SU-DHL-6 (cell line): ENCODE measurements around the gene MYO7A.
A peak's percentile ranks its signal among the peaks of the same experiment; 100 is the strongest.

Experiments
- H2AFZ ChIP-seq: fragments of 200-600 bp; sonication (generic); 2 replicates; pipeline ENCODE4 v1.6.1; 2014; ENCODE audit warnings: low read depth, mild to moderate bottlenecking, moderate library complexity, mixed read lengths, antibody characterized with exemption, low read length; ENCODE audit not compliant: severe bottlenecking
- H3F3A ChIP-seq: fragments of 200-600 bp; shearing (Covaris generic); 2 replicates; pipeline ENCODE4 v1.6.0; 2016; ENCODE audit warnings: antibody characterized with exemption, mild to moderate bottlenecking; ENCODE audit not compliant: insufficient read depth
- H3K27ac ChIP-seq: fragments of 200-600 bp; sonication (generic); 2 replicates; pipeline ENCODE4 v1.5.1; 2016; ENCODE audit warnings: low read depth, mild to moderate bottlenecking, low read length, moderate library complexity, mixed read lengths
- H3K27me3 ChIP-seq: fragments of 200-600 bp; sonication (generic), shearing (Covaris generic); 2 replicates; pipeline ENCODE4 v1.6.0; 2014; ENCODE audit warnings: mild to moderate bottlenecking, low read length
- H3K36me3 ChIP-seq: fragments of 200-600 bp; sonication (generic); 2 replicates; pipeline ENCODE4 v1.6.1; 2014; ENCODE audit warnings: mild to moderate bottlenecking, low read length, mixed read lengths
- H3K4me2 ChIP-seq: fragments of 300-600, 200-600 bp; shearing (Covaris generic), sonication (generic); 2 replicates; pipeline ENCODE4 v1.6.0; 2014; ENCODE audit warnings: low read length, low read depth, mild to moderate bottlenecking; ENCODE audit not compliant: poor library complexity, severe bottlenecking
- H3K4me3 ChIP-seq: fragments of 200-600 bp; sonication (generic); 2 replicates; pipeline ENCODE4 v1.5.1; 2014; ENCODE audit warnings: antibody characterized with exemption, low read length, mild to moderate bottlenecking, mixed read lengths; ENCODE audit not compliant: insufficient read depth, poor library complexity, severe bottlenecking
- H3K79me2 ChIP-seq: fragments of 200-600 bp; sonication (generic); 2 replicates; pipeline ENCODE4 v1.6.1; 2014; ENCODE audit warnings: mild to moderate bottlenecking, low read length, moderate library complexity; ENCODE audit not compliant: insufficient read depth
- H3K9ac ChIP-seq: fragments of 200-600 bp; sonication (generic); 2 replicates; pipeline ENCODE4 v1.7.0; 2014; ENCODE audit warnings: mild to moderate bottlenecking, low read length
- H3K9me2 ChIP-seq: fragments of 200-600 bp; sonication (generic); replicated peaks from 2 replicates; pipeline ENCODE4 v1.6.1; 2014; ENCODE audit warnings: low read length; ENCODE audit not compliant: insufficient read depth
- H3K9me3 ChIP-seq: fragments of 200-600 bp; sonication (generic); 2 replicates; pipeline ENCODE4 v1.6.1; 2014; ENCODE audit warnings: low read length, mixed read lengths; ENCODE audit not compliant: insufficient read depth
- H4K20me1 ChIP-seq: fragments of 200-600 bp; sonication (generic); 2 replicates; pipeline ENCODE4 v1.6.1; 2014; ENCODE audit warnings: low read depth, mild to moderate bottlenecking, antibody characterized with exemption, low read length, moderate library complexity, mixed read lengths
- EZH2phosphoT487 ChIP-seq: fragments of 200-600 bp; sonication (generic), shearing (Covaris generic); conservative IDR thresholded peaks from 2 replicates; pipeline ENCODE4 v1.6.1; 2018; ENCODE audit warnings: mild to moderate bottlenecking, antibody characterized with exemption, low read length, moderate library complexity, mixed read lengths
- TF ChIP-seq, protein P1 (sequence below): fragments of 200-600 bp; sonication (generic); IDR thresholded peaks from one replicate; pipeline ENCODE4 v1.5.1; 2017; ENCODE audit warnings: antibody characterized with exemption, mild to moderate bottlenecking, low read length, moderate library complexity; ENCODE audit not compliant: insufficient read depth, poor library complexity, severe bottlenecking

The MYO7A gene

DNA sequence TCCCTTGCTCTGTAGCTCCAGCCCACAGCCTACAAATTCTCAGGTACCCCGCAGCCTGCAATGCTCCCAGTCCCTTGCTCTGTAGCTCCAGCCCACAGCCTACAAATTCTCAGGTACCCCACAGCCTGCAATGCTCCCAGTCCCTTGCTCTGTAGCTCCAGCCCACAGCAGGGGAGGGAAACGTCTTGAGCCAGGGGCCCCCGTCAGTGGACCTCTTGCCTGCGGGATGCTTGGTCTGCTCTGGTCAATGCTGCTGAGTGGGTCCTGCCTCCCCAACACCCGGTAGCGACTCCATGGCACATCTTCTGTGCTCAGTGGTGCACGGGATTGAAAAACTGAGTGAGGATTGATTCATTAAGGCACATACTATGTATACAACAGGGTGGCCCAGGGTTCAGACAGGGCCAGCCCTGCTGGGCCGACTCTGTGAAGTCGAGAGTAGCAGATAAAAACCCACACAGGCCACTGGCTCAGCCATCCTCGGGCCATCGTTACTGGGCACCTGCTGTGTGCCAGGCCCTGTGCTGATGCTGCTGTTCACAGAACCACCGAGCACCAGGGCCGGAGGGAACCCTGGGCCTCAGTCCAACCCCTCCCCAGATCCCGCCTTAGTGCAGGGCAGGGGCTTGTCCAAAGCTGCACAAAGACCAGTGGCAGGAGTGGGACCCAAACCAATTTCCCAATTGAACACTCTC, 69.7 kb downstream of the MYO7A start:
- H3F3A ChIP-seq: no peaks in the 10 kb centered on the region
- TF ChIP-seq, protein P1, sequence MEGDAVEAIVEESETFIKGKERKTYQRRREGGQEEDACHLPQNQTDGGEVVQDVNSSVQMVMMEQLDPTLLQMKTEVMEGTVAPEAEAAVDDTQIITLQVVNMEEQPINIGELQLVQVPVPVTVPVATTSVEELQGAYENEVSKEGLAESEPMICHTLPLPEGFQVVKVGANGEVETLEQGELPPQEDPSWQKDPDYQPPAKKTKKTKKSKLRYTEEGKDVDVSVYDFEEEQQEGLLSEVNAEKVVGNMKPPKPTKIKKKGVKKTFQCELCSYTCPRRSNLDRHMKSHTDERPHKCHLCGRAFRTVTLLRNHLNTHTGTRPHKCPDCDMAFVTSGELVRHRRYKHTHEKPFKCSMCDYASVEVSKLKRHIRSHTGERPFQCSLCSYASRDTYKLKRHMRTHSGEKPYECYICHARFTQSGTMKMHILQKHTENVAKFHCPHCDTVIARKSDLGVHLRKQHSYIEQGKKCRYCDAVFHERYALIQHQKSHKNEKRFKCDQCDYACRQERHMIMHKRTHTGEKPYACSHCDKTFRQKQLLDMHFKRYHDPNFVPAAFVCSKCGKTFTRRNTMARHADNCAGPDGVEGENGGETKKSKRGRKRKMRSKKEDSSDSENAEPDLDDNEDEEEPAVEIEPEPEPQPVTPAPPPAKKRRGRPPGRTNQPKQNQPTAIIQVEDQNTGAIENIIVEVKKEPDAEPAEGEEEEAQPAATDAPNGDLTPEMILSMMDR: no peak
- TF ChIP-seq EZH2phosphoT487: no peak
- no peaks in the 10 kb centered on the region for H3K27me3 ChIP-seq
- H3K36me3 ChIP-seq: no peaks in the 10 kb centered on the region
- no peak overlapping the region for H2AFZ ChIP-seq
- no peaks in the 10 kb centered on the region for H4K20me1 ChIP-seq
- no peak overlapping the region for H3K9ac ChIP-seq
- no peak overlapping the region for H3K4me3 ChIP-seq
- H3K4me2 ChIP-seq: no peak overlapping the region
- no peaks in the 10 kb centered on the region for H3K79me2 ChIP-seq
- H3K9me2 ChIP-seq: no peaks in the 10 kb centered on the region
- no peaks in the 10 kb centered on the region for H3K9me3 ChIP-seq
- H3K27ac ChIP-seq: no peak overlapping the region

DNA sequence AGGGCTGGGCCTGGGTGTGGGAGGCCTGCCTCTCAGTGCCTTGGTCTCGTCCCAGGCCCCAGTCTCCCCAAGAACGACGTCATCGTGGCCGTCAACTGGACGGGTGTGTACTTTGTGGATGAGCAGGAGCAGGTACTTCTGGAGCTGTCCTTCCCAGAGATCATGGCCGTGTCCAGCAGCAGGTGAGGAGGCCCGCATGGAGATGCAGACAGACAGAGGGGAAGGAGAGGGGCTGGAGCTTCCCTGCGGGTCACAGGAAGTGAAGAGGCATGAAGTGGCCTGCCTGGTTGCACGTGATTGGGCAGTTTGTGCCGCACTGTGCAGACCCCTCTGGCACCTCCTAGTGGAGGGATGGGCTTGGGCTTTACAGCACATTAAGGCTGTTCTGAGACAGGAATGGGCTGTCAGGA, 70.4 kb downstream of the MYO7A start:
- Histone ChIP-seq H3K4me3 (no peak overlapping the region), H3K27me3 (no peaks in the 10 kb centered on the region)
- TF ChIP-seq, protein P1: peak; percentile 69
- TF ChIP-seq EZH2phosphoT487: no peak

DNA sequence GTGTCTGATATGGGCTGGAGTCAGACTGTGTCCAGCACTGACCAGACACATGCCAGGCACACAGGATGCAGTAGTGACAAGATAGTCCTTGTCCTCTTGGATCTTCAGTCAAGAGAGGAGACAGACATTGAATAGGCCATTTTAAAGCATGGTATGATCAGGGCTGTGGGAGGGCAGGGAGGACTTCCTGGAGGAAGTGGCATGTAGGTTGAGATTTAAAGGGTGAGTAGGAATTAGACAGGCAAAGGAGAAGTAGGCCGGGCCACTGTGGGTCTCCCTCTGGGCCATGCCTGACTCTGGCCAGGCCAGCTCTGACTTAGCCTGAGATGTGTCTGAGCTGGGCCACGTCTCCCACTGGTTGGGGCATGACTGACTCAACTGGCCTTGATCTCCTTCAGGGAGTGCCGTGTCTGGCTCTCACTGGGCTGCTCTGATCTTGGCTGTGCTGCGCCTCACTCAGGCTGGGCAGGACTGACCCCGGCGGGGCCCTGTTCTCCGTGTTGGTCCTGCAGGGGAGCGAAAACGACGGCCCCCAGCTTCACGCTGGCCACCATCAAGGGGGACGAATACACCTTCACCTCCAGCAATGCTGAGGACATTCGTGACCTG, 71.2 kb downstream of the MYO7A start:
- H3K9me3 ChIP-seq: no peaks in the 10 kb centered on the region
- no peaks in the 10 kb centered on the region for H3K9me2 ChIP-seq
- H3K4me2 ChIP-seq: no peak overlapping the region
- H2AFZ ChIP-seq: no peak overlapping the region
- H3F3A ChIP-seq: no peaks in the 10 kb centered on the region
- TF ChIP-seq, protein P1: no peak
- no peak for TF ChIP-seq EZH2phosphoT487
- no peaks in the 10 kb centered on the region for H3K79me2 ChIP-seq
- H3K9ac ChIP-seq: no peak overlapping the region
- H3K4me3 ChIP-seq: no peak overlapping the region
- no peaks in the 10 kb centered on the region for H3K27me3 ChIP-seq
- no peak overlapping the region for H3K27ac ChIP-seq
- no peaks in the 10 kb centered on the region for H4K20me1 ChIP-seq
- H3K36me3 ChIP-seq: no peaks in the 10 kb centered on the region

More for the DNA sequence above, 70.4 kb downstream of the MYO7A start:
- no peaks in the 10 kb centered on the region for H3K9me2 ChIP-seq
- H3K36me3 ChIP-seq: no peaks in the 10 kb centered on the region
- H3K79me2 ChIP-seq: no peaks in the 10 kb centered on the region
- H3K9me3 ChIP-seq: no peaks in the 10 kb centered on the region
- H2AFZ ChIP-seq: peak overlapping the region; percentile 35
- H3K9ac ChIP-seq: no peak overlapping the region
- no peaks in the 10 kb centered on the region for H3F3A ChIP-seq
- no peak overlapping the region for H3K4me2 ChIP-seq
- no peak overlapping the region for H3K27ac ChIP-seq
- H4K20me1 ChIP-seq: no peaks in the 10 kb centered on the region
